Fibroblast of lung (primary cell): ENCODE results near the gene ATP10A. TPM values are rescaled to one million over a fixed set of nuclear protein-coding genes. Genes with fewer than 3 reads are reported as not detected.

Source experiments
- DNase-seq, 2 donors: peaks; one replicate each; pipeline versions ENCODE4 v3.0.0 to v3.0.0-alpha.2; 2010; ENCODE audit warnings: low read depth in 2 of 2
- H2AFZ ChIP-seq: 2 replicates; pipeline ENCODE4 v1.5.1; 2012; ENCODE audit warnings: low read length, control low read depth, inconsistent platforms
- H3K27ac ChIP-seq: 2 replicates; pipeline ENCODE4 v1.5.1; 2011; ENCODE audit warnings: low read length, control low read depth; ENCODE audit not compliant: insufficient read depth
- H3K27me3 ChIP-seq: 2 replicates; pipeline ENCODE4 v1.5.1; 2011; ENCODE audit warnings: mild to moderate bottlenecking, low read length; ENCODE audit not compliant: control insufficient read depth, insufficient read depth
- H3K36me3 ChIP-seq: 2 replicates; pipeline ENCODE4 v1.5.1; 2011; ENCODE audit warnings: low read length; ENCODE audit not compliant: control insufficient read depth, insufficient read depth
- H3K4me1 ChIP-seq: 2 replicates; pipeline ENCODE4 v1.5.1; 2011; ENCODE audit warnings: low read length; ENCODE audit not compliant: control insufficient read depth, insufficient read depth; ENCODE audit errors: extremely low read depth
- H3K4me2 ChIP-seq: 2 replicates; pipeline ENCODE4 v1.5.1; 2011; ENCODE audit warnings: low read length, control low read depth; ENCODE audit not compliant: insufficient read depth; ENCODE audit errors: extremely low read depth
- H3K4me3 ChIP-seq, 4 experiments: fragments of 200-600 bp in 1 of 4; sonication (generic) in 1 of 4; replicated peaks in 1 of 4; 2 replicates each; pipeline ENCODE4 v1.5.1; 2011 to 2016; ENCODE audit warnings: low read length in 4 of 4, low read depth in 3 of 4, mild to moderate bottlenecking in 3 of 4, control low read depth in 2 of 4, inconsistent platforms in 1 of 4, mixed read lengths in 1 of 4; ENCODE audit not compliant: insufficient read depth in 1 of 4; ENCODE audit errors: control extremely low read depth in 1 of 4
- H3K79me2 ChIP-seq: 2 replicates; pipeline ENCODE4 v1.5.1; 2012; ENCODE audit warnings: mild to moderate bottlenecking, low read length, inconsistent platforms; ENCODE audit not compliant: control insufficient read depth, insufficient read depth
- H3K9ac ChIP-seq: 2 replicates; pipeline ENCODE4 v1.5.1; 2011; ENCODE audit warnings: mild to moderate bottlenecking, low read length, control low read depth; ENCODE audit not compliant: insufficient read depth
- H3K9me3 ChIP-seq: 2 replicates; pipeline ENCODE4 v1.5.1; 2012; ENCODE audit warnings: low read depth, low read length; ENCODE audit not compliant: control insufficient read depth, insufficient read depth
- H4K20me1 ChIP-seq: 2 replicates; pipeline ENCODE4 v1.5.1; 2011; ENCODE audit warnings: low read length; ENCODE audit not compliant: control insufficient read depth, insufficient read depth; ENCODE audit errors: extremely low read depth
- CTCF ChIP-seq, 2 donors: IDR thresholded peaks in 1 of 2; conservative IDR thresholded peaks in 1 of 2; 1 replicate in 1 of 2; 2 replicates in 1 of 2; pipeline ENCODE4 v1.5.1; 2011 to 2012; ENCODE audit warnings: low read length in 2 of 2, control low read depth in 1 of 2, inconsistent platforms in 1 of 2, low read depth in 1 of 2, mild to moderate bottlenecking in 1 of 2
- EZH2 ChIP-seq: IDR thresholded peaks from 2 replicates; pipeline ENCODE4 v1.5.1; 2012; ENCODE audit warnings: low read length, control low read depth, mild to moderate bottlenecking; ENCODE audit errors: missing control alignments
- polyA plus RNA-seq, 2 donors: library from polyadenylated mRNA; depleted of rRNA in 1 of 2; stranded (reverse) in 1 of 2; unstranded in 1 of 2; fragments of >200 nt; gene quantifications; 2 replicates each; pipeline ENCODE4 v1.2.1, GENCODE V29; 2011 to 2012; ENCODE audit warnings: missing spikeins in 1 of 2
- total RNA-seq: library from RNA; depleted of rRNA; stranded (reverse); fragments of >200 nt; gene quantifications from 2 replicates; pipeline ENCODE4 v1.2.1, GENCODE V29; 2014

ATP10A gene
- total and polyA plus RNA-seq, 2 donors (not counting 1 experiment from before 2014, with no cell fraction given), result 12.7 to 13.8 TPM

DNA sequence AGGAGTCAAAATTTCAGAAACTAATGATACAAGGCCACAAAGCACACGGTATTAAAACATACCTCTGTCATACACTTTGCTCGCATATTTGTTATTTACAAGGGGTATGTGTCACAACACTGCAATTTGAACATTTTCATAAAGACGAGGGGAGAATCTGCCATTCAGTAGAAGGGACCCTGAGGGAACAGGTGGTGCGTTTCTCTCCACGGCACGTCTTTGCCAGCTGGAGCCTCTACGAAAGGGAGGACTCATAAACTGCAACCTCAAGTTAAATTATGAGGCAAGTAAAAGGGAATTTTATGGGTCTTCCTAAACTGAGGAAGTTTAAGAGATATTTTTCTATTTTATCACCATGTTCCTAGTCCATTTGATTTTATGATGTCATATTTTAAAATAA lies 19.1 kb downstream of the ATP10A start:
- Histone ChIP-seq H3K36me3 (no peaks in the 10 kb centered on the region), H3K9ac (no peak overlapping the region), H3K27ac (no peak overlapping the region), H3K27me3 (no peaks in the 10 kb centered on the region), H2AFZ (no peak overlapping the region), H3K4me3 (no peak overlapping the region), H3K4me2 (no peak overlapping the region), H4K20me1 (no peaks in the 10 kb centered on the region), H3K79me2 (peaks cover 19% of the 10 kb centered on the region), H3K4me1 (peaks cover 8% of the 10 kb centered on the region), H3K9me3 (no peaks in the 10 kb centered on the region)
- DNase-seq, result no peak
- TF ChIP-seq EZH2, result no peak
- TF ChIP-seq CTCF (conservative IDR thresholded peaks at IDR 0.05 in 1 of 2, IDR thresholded peaks at IDR 0.05 in 1 of 2; ENCODE audit: low read depth in 1 of 2, low read length in 2 of 2), result no peak

GRCh38 chr15:25839638-25840156 lies 23.4 kb downstream of the ATP10A start:
- Histone ChIP-seq H3K4me1 (no peaks in the 10 kb centered on the region), H3K4me2 (no peak overlapping the region), H3K9ac (no peak overlapping the region), H3K27me3 (no peaks in the 10 kb centered on the region), H3K79me2 (peaks cover 8% of the 10 kb centered on the region), H4K20me1 (no peaks in the 10 kb centered on the region), H3K4me3 (no peak overlapping the region), H3K36me3 (no peaks in the 10 kb centered on the region), H2AFZ (no peak overlapping the region), H3K27ac (no peak overlapping the region), H3K9me3 (no peaks in the 10 kb centered on the region)
- TF ChIP-seq EZH2 (no peak), CTCF (conservative IDR thresholded peaks at IDR 0.05 in 1 of 2, IDR thresholded peaks at IDR 0.05 in 1 of 2; ENCODE audit: low read depth in 1 of 2, low read length in 2 of 2) (no peak)
- DNase-seq, result no peak

DNA sequence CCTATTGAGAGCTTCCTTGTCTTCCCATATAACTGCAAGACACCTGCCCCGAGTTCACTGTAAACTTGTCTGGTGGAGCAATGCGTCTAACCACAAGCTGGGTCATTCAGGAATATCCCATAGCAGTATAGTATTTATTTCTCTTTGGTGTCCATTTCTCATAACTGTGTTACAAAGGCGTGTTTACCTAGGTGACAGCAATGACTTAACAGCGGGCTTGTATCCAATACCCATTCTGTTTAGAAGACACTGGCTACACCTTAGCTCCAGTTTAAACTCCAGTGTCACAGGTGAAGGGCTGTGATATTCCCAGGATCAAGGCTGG lies 24.3 kb downstream of the ATP10A start:
- Histone ChIP-seq H3K27ac (no peak overlapping the region), H2AFZ (no peak overlapping the region), H3K4me3 (no peak overlapping the region), H3K36me3 (no peaks in the 10 kb centered on the region), H3K79me2 (peaks cover 10% of the 10 kb centered on the region), H3K9ac (no peak overlapping the region), H3K27me3 (no peaks in the 10 kb centered on the region), H3K4me1 (no peaks in the 10 kb centered on the region), H3K4me2 (no peak overlapping the region), H3K9me3 (no peaks in the 10 kb centered on the region), H4K20me1 (no peaks in the 10 kb centered on the region)
- TF ChIP-seq EZH2, result no peak
- no peak for TF ChIP-seq CTCF (conservative IDR thresholded peaks at IDR 0.05 in 1 of 2, IDR thresholded peaks at IDR 0.05 in 1 of 2; ENCODE audit: low read depth in 1 of 2, low read length in 2 of 2)
- DNase-seq, result no peak
